SU-DHL-6 (cell line): ENCODE results near the gene NDUFA7.

Experiments used
- EZH2phosphoT487 ChIP-seq: fragments of 200-600 bp; sonication (generic), shearing (Covaris generic); conservative IDR thresholded peaks from 2 replicates; pipeline ENCODE4 v1.6.1; 2018; ENCODE audit warnings: mild to moderate bottlenecking, antibody characterized with exemption, low read length, moderate library complexity, mixed read lengths
- TF ChIP-seq, protein P1 (sequence below): fragments of 200-600 bp; sonication (generic); IDR thresholded peaks from one replicate; pipeline ENCODE4 v1.5.1; 2017; ENCODE audit warnings: antibody characterized with exemption, mild to moderate bottlenecking, low read length, moderate library complexity; ENCODE audit not compliant: insufficient read depth, poor library complexity, severe bottlenecking

DNA sequence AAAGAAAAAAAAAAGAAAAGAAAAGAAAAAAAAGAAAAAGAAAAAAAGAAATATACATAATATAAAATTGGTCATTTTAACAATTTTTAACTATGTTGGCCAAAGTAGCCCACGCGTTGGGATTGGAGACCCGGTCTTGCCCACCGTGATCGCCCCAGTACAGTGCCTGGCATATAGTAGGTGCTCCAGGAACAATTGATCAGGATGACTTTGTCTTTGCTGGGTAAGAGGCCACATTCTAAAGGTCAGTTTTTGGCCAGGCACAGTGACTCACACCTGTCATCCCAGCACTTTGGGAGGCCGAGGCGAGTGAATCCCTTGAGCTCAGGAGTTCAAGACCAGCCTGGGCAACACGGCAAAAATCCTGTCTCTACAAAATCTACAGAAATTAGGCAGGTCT lies 39.0 kb upstream of the NDUFA7 start:
- TF ChIP-seq, protein P1, sequence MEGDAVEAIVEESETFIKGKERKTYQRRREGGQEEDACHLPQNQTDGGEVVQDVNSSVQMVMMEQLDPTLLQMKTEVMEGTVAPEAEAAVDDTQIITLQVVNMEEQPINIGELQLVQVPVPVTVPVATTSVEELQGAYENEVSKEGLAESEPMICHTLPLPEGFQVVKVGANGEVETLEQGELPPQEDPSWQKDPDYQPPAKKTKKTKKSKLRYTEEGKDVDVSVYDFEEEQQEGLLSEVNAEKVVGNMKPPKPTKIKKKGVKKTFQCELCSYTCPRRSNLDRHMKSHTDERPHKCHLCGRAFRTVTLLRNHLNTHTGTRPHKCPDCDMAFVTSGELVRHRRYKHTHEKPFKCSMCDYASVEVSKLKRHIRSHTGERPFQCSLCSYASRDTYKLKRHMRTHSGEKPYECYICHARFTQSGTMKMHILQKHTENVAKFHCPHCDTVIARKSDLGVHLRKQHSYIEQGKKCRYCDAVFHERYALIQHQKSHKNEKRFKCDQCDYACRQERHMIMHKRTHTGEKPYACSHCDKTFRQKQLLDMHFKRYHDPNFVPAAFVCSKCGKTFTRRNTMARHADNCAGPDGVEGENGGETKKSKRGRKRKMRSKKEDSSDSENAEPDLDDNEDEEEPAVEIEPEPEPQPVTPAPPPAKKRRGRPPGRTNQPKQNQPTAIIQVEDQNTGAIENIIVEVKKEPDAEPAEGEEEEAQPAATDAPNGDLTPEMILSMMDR, result no peak
- no peak for TF ChIP-seq EZH2phosphoT487
